Measurements from ENCODE around the gene CALU. TPM values are rescaled to one million over a fixed set of nuclear protein-coding genes. Genes with fewer than 3 reads are reported as not detected.

The CALU gene
- total and polyA plus RNA-seq, 2 donors (not counting 1 experiment from before 2014, with no cell fraction given), result 5.1 to 11.2 TPM

DNA sequence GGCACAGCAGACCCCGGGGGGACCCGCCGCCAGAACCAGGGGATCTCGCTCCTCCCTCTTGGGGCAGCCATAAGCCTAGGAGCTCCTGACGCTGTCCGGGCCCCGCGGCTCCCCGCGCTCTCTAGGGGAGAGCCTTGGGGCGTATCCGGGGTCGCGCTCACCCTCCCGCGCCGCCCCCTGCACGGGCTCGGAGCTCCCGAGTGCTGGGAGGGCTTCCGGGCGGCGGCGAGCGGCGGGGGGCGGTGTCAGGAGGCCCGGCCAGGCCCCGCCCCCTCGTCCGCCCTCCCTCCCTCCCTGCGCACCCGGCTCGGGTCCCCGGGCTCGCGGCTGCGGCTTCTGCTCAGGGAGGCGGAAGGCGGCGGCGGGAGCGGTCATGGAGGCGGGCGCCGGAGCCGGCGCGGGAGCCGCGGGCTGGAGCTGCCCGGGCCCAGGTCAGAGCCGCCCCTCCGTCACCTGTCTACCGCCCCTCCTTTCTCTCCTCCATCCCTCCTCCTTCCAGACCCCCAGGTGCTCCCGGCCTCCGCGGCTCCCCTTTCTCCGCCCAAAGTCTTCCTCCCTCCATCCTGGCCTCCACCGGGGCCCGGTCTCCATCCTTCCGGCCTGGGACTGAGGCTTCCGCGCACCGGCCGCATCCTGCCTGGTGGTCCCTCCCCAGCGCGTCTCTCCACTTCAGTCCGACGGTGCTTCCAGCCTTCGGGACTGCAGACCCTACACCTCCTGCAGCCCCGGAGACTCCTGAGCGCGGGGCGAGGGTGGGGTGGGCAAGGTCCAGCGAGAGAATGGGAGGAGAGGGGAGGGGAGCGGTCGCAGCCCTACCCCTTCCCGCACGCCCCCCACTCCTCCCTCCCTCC lies 52.2 kb downstream of the CALU start, which contains the start of gene CCDC136:
CCDC136 (plus strand) TSS at position 848 of the 851 bp plus-strand sequence. CDS start 444 bp downstream, outside the sequence.
- Histone ChIP-seq H3K27ac (ENCODE audit: low read length in 2 of 2) (no peak within 1 kb of the TSS), H3K4me3 (ENCODE audit: control extremely low read depth in 1 of 5, extremely low read depth in 1 of 5, insufficient read depth in 1 of 5, low read depth in 2 of 5, low read length in 4 of 5) (peak within 1 kb of the TSS; percentile 38 to 87 (median 71)), H3K27me3 (replicated peaks in 1 of 4; ENCODE audit: control extremely low read depth in 1 of 4, control insufficient read depth in 3 of 4, insufficient read depth in 4 of 4, low read length in 3 of 4) (no peaks in the 10 kb centered on the region), H3K9ac (ENCODE audit: low read length) (peak within 1 kb of the TSS; percentile 84), H3K9me3 (ENCODE audit: control extremely low read depth in 1 of 3, control insufficient read depth in 2 of 3, insufficient read depth in 1 of 3, low read length in 2 of 3) (no peaks in the 10 kb centered on the region), H3K79me2 (ENCODE audit: control insufficient read depth, insufficient read depth, low read length) (no peaks in the 10 kb centered on the region), H3K36me3 (replicated peaks in 1 of 2; ENCODE audit: control extremely low read depth in 1 of 2, control insufficient read depth in 1 of 2, extremely low read depth in 1 of 2, insufficient read depth in 2 of 2, low read length in 1 of 2) (no peaks in the 10 kb centered on the region), H2AFZ (ENCODE audit: insufficient read depth, low read depth, low read length, poor library complexity, severe bottlenecking) (peak within 1 kb of the TSS; percentile 96), H3K4me2 (replicated peaks; ENCODE audit: low read depth, low read length, poor library complexity, severe bottlenecking) (peak within 1 kb of the TSS; percentile 100), H3K4me1 (ENCODE audit: control insufficient read depth in 2 of 2, insufficient read depth in 2 of 2, low read length in 2 of 2) (peaks cover 9 to 15% of the 10 kb centered on the region in 2 donors), H4K20me1 (ENCODE audit: control insufficient read depth, insufficient read depth, low read length, poor library complexity, severe bottlenecking) (no peaks in the 10 kb centered on the region)
- no peaks in the 10 kb centered on the region for H3K27me3 Mint-ChIP-seq
- POLR2A ChIA-PET, result interaction anchor here (0.7 to 1.0 kb wide), 2 partner anchors 52 to 72 kb away, joined by 3 to 4 read pairs; partner anchors contain the start of gene CALU
- intact Hi-C loops (cut with micrococcal nuclease), result loop anchor here (1.0 to 2.0 kb wide), 3 partner anchors 52 to 92 kb away; partner anchors contain the start of genes ATP6V1F and CALU
- peak within 1 kb of the TSS; percentile 84 for H3K4me3 Mint-ChIP-seq
- no peaks in the 10 kb centered on the region for H3K9me3 Mint-ChIP-seq (ENCODE audit: insufficient read depth)
- TF ChIP-seq EZH2 (IDR thresholded peaks at IDR 0.05; ENCODE audit: borderline replicate concordance, insufficient read depth, low read depth, low read length, poor library complexity, severe bottlenecking), result no peak
- TF ChIP-seq, protein P1, sequence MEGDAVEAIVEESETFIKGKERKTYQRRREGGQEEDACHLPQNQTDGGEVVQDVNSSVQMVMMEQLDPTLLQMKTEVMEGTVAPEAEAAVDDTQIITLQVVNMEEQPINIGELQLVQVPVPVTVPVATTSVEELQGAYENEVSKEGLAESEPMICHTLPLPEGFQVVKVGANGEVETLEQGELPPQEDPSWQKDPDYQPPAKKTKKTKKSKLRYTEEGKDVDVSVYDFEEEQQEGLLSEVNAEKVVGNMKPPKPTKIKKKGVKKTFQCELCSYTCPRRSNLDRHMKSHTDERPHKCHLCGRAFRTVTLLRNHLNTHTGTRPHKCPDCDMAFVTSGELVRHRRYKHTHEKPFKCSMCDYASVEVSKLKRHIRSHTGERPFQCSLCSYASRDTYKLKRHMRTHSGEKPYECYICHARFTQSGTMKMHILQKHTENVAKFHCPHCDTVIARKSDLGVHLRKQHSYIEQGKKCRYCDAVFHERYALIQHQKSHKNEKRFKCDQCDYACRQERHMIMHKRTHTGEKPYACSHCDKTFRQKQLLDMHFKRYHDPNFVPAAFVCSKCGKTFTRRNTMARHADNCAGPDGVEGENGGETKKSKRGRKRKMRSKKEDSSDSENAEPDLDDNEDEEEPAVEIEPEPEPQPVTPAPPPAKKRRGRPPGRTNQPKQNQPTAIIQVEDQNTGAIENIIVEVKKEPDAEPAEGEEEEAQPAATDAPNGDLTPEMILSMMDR (IDR thresholded peaks at IDR 0.05), result no peak
- CTCF ChIA-PET, result interaction anchor here (1.2 to 1.3 kb wide), 2 partner anchors 10 to 51 kb away, joined by 3 read pairs; no protein-coding TSS in a partner anchor
- peak; percentile 89 for ATAC-seq (ENCODE audit: low read depth)
- H3K4me1 Mint-ChIP-seq, result peaks cover 9% of the 10 kb centered on the region
- H3K27ac Mint-ChIP-seq, result peak within 1 kb of the TSS; percentile 57
- 1% methylated on average over 69 of the region's 80 CpGs for WGBS (ENCODE audit: insufficient coverage)
- peak; percentile 83 for DNase-seq

Data from B cell (primary cell).